Thymus (tissue), 11 donors: ENCODE data around the gene ADD1. TPM values are rescaled to one million over a fixed set of nuclear protein-coding genes. Genes with fewer than 3 reads are reported as not detected.

ENCODE experiments used
- DNase-seq, 9 donors: peaks; one replicate each; pipeline ENCODE4 v3.0.0-alpha.2; 2013; ENCODE audit warnings: low spot score in 9 of 9, low read depth in 6 of 9, missing footprints in 1 of 9
- H3K27ac ChIP-seq, 2 donors: one replicate each; pipeline ENCODE4 v1.5.1; 2013; ENCODE audit warnings: control low read depth in 1 of 2, low read depth in 1 of 2, low read length in 1 of 2, mild to moderate bottlenecking in 1 of 2, moderate library complexity in 1 of 2
- H3K27me3 ChIP-seq, 2 donors: one replicate each; pipeline ENCODE4 v1.5.1; 2013; ENCODE audit warnings: low read length in 1 of 2; ENCODE audit not compliant: control insufficient read depth in 2 of 2, insufficient read depth in 1 of 2
- H3K36me3 ChIP-seq, 2 donors: one replicate each; pipeline ENCODE4 v1.5.1; 2013; ENCODE audit warnings: low read length in 1 of 2, mild to moderate bottlenecking in 1 of 2, moderate library complexity in 1 of 2; ENCODE audit not compliant: control insufficient read depth in 2 of 2, insufficient read depth in 2 of 2
- H3K4me1 ChIP-seq, 2 donors: one replicate each; pipeline ENCODE4 v1.5.1; 2013; ENCODE audit warnings: low read length in 2 of 2; ENCODE audit not compliant: control insufficient read depth in 2 of 2, insufficient read depth in 2 of 2
- H3K4me3 ChIP-seq, 2 donors: one replicate each; pipeline ENCODE4 v1.5.1; 2013; ENCODE audit warnings: low read length in 2 of 2, control low read depth in 1 of 2, mild to moderate bottlenecking in 1 of 2
- H3K9me3 ChIP-seq, 2 donors: one replicate each; pipeline ENCODE4 v1.5.1; 2013; ENCODE audit warnings: low read length in 1 of 2, mild to moderate bottlenecking in 1 of 2; ENCODE audit not compliant: control insufficient read depth in 2 of 2, insufficient read depth in 1 of 2
- WGBS: extraction: QIAGEN DNeasy Blood & Tissue Kit; methylation state at CpG from one replicate; pipeline ENCODE4 v1.1.7; 2013; 5-methylcytosine and 5-hydroxymethylcytosine counted together
- polyA plus RNA-seq: library from polyadenylated mRNA; stranded (reverse); fragments of 200-250 nt; gene quantifications from one replicate; pipeline ENCODE4 v1.2.3, GENCODE V29; 2013
- total RNA-seq: library from RNA; stranded (reverse); fragments of 120-200 nt; gene quantifications from one replicate; pipeline ENCODE4 v1.2.4, GENCODE V29; 2013
- donor health status: healthy.

Gene ADD1
- total and polyA plus RNA-seq, 2 donors: 103 to 247 TPM

- 93% methylated on average over 3 of the region's 3 CpGs for WGBS
- peaks cover 0 to 6% of the 10 kb centered on the region in 2 donors for H3K27me3 ChIP-seq
Observed at GRCh38 chr4:2968381-2968780, 124.7 kb downstream of the ADD1 start.

GRCh38 chr4:2971275-2971674 lies 127.6 kb downstream of the ADD1 start:
- WGBS: 98% methylated on average over 3 of the region's 3 CpGs
- no peaks in the 10 kb centered on the region for H3K36me3 ChIP-seq
- no peak for DNase-seq

More at GRCh38 chr4:2968381-2968780, 124.7 kb downstream of the ADD1 start:
- Histone ChIP-seq H3K4me3 (no peak overlapping the region), H3K36me3 (no peaks in the 10 kb centered on the region), H3K9me3 (no peaks in the 10 kb centered on the region), H3K27ac (no peak overlapping the region), H3K4me1 (peaks cover 6 to 7% of the 10 kb centered on the region in 2 donors)
- DNase-seq: no peak

GRCh38 chr4:2977211-2978088 lies 133.8 kb downstream of the ADD1 start:
- H3K27me3 ChIP-seq: no peaks in the 10 kb centered on the region
- DNase-seq: no peak
- no peaks in the 10 kb centered on the region for H3K4me1 ChIP-seq
- no peak overlapping the region for H3K4me3 ChIP-seq
- no peak overlapping the region for H3K27ac ChIP-seq
- WGBS: 97% methylated on average over 14 of the region's 14 CpGs
- no peaks in the 10 kb centered on the region for H3K36me3 ChIP-seq
- H3K9me3 ChIP-seq: peaks cover 11 to 20% of the 10 kb centered on the region in 2 donors

More at GRCh38 chr4:2971275-2971674, 127.6 kb downstream of the ADD1 start:
- H3K27me3 ChIP-seq: no peaks in the 10 kb centered on the region
- no peaks in the 10 kb centered on the region for H3K4me1 ChIP-seq
- H3K9me3 ChIP-seq: no peaks in the 10 kb centered on the region
- no peak overlapping the region for H3K27ac ChIP-seq
- no peak overlapping the region for H3K4me3 ChIP-seq

Other genes with a start within 250 kb of the ADD1 start
- 19.7 TPM for gene TNIP2, start 87.5 kb upstream of the ADD1 start, total RNA-seq
- 41.8 TPM for gene TNIP2, start 87.5 kb upstream of the ADD1 start, polyA plus RNA-seq
- gene SH3BP2, start 50.8 kb upstream of the ADD1 start, total RNA-seq: 10.6 TPM
- gene SH3BP2, start 50.8 kb upstream of the ADD1 start, polyA plus RNA-seq: 43.9 TPM
- 18.5 TPM for gene NOP14, start 119.6 kb downstream of the ADD1 start, total RNA-seq
- 18.1 TPM for gene NOP14, start 119.6 kb downstream of the ADD1 start, polyA plus RNA-seq
- 2.3 TPM for gene GRK4, start 119.7 kb downstream of the ADD1 start, total RNA-seq
- 5.6 TPM for gene GRK4, start 119.7 kb downstream of the ADD1 start, polyA plus RNA-seq
- not detected for gene HTT-AS, start 230.7 kb downstream of the ADD1 start, total RNA-seq
- gene HTT-AS, start 230.7 kb downstream of the ADD1 start, polyA plus RNA-seq: not detected
- 12.8 TPM for gene HTT, start 230.8 kb downstream of the ADD1 start, total RNA-seq
- 17.9 TPM for gene HTT, start 230.8 kb downstream of the ADD1 start, polyA plus RNA-seq